ENCODE data around the gene TSPAN4. TPM values are rescaled to one million over a fixed set of nuclear protein-coding genes. Genes with fewer than 3 reads are reported as not detected.

Gene TSPAN4
- total RNA-seq, 1 experiment from 2014 or later, result 50.3 TPM

DNA sequence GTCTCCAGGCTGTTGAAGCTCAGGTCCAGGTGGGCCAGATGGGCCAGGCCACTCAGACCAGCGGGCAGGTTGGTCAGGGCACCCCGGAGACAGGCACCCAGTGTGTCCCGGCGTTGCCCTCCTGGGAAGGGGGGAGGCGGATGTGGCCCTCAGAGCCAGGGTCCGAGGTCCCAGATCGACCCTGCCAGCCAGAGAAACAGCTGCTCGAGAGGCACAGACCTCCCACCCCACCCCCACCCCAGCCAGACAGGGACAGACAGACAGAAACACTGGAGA, 39.2 kb upstream of the TSPAN4 start:
- H4K20me1 ChIP-seq (ENCODE audit: insufficient read depth), result no peaks in the 10 kb centered on the region
- no TSS peak for BruUV-seq (replicated peaks)
- POLR2A ChIA-PET, result no interaction called here
- DNase-seq (ENCODE audit: low read depth, low spot score), result no peak
- CTCF ChIA-PET, result no interaction called here
- no peak overlapping the region; the same call in 1 of the 2 replicates for H3K4me2 ChIP-seq (ENCODE audit: low read length)
- H3K9me2 ChIP-seq (ENCODE audit: insufficient read depth), result no peaks in the 10 kb centered on the region
- intact Hi-C loops (cut with micrococcal nuclease), result no loop called here
- no peak for TF ChIP-seq EZH2 (IDR thresholded peaks at IDR 0.05)
- TF ChIP-seq YY1 (IDR thresholded peaks at IDR 0.05; ENCODE audit: extremely low read depth, insufficient replicate concordance, low read depth, low read length), result no peak
- TF ChIP-seq, protein P1, sequence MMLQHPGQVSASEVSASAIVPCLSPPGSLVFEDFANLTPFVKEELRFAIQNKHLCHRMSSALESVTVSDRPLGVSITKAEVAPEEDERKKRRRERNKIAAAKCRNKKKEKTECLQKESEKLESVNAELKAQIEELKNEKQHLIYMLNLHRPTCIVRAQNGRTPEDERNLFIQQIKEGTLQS (IDR thresholded peaks at IDR 0.05), result no peak
- TF ChIP-seq JUND (IDR thresholded peaks at IDR 0.05), result no peak
- TF ChIP-seq ZNF274 (IDR thresholded peaks at IDR 0.05; ENCODE audit: low read depth, low read length), result no peak
- no peaks in the 10 kb centered on the region for H3K9me3 ChIP-seq (ENCODE audit: control insufficient read depth in 1 of 2, insufficient read depth in 1 of 2, low read depth in 1 of 2, low read length in 2 of 2)
- peaks cover 26 to 37% of the 10 kb centered on the region in 2 experiments for H3K4me1 ChIP-seq (ENCODE audit: control insufficient read depth in 1 of 2, insufficient read depth in 2 of 2, low read length in 2 of 2)
- no peak overlapping the region for H2AFZ ChIP-seq (ENCODE audit: low read depth, low read length, poor library complexity, severe bottlenecking)
- RAD21 ChIA-PET (ENCODE audit: low non-redundant PET in 1 of 2, low total read pairs in 2 of 2, uncharacterized antibody in 2 of 2, unreplicated experiment in 2 of 2), result no interaction called here
- no peak overlapping the region for H3K9ac ChIP-seq (ENCODE audit: low read length)
- H3K4me3 ChIP-seq (replicated peaks in 1 of 2; ENCODE audit: low read depth in 1 of 2, low read length in 2 of 2), result no peak overlapping the region; a peak in 1 of 4 replicates
- H3K27me3 ChIP-seq (ENCODE audit: insufficient read depth, low read length), result no peaks in the 10 kb centered on the region
- H3K79me2 ChIP-seq (ENCODE audit: insufficient read depth, low read length), result peaks cover 21% of the 10 kb centered on the region
- ATAC-seq, result no peak
- H3K27ac ChIP-seq (ENCODE audit: low read depth, low read length), result no peak overlapping the region; the same call in 1 of the 2 replicates
- peaks cover 0 to 9% of the 10 kb centered on the region in 2 experiments; a peak in 1 of 4 replicates for H3K36me3 ChIP-seq (ENCODE audit: control insufficient read depth in 1 of 2, insufficient read depth in 2 of 2, low read length in 2 of 2)

DNA sequence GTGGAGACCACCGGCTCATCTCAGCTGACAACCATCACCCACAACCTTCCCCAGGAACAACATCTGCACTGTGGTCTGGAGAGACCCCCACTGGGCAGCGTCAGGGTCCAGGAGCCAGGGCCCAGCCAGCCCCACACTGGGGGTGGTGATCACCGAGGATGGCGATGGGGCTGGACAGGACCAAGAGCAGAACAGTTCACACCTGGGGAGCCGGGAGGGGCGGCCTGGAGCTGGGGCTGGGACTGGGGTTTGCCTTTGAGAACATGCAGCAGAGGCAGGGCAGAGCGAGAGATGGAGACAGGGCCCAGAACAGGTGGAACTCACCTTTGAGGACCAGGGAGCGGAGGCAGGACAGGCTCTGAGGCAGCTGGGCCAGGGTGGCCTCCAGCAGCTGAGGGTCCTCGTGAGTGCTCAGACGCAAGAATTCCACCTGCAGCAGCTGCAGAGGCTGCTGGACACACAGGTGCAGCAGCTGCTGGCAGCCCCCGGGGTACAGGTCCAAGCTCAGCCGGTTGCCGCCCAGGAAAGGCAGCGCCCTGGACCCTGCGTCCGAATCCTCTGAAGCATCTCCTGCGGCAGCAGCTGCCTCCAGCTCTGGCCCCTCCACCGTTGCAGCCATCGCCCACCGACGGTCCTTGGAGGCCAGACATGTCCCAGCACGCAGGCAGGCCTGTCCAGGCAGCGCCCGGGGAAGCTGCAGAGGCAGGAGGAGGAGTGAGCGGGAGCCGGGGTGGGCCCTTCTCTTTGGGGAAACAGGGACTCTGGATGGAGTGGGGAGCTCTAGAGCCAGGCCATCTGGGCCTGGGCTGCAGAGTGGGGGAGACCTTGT, 38.7 kb upstream of the TSPAN4 start:
- Histone ChIP-seq H3K9me2 (ENCODE audit: insufficient read depth) (no peaks in the 10 kb centered on the region), H3K79me2 (ENCODE audit: insufficient read depth, low read length) (peaks cover 27% of the 10 kb centered on the region), H3K9me3 (ENCODE audit: control insufficient read depth in 1 of 2, insufficient read depth in 1 of 2, low read depth in 1 of 2, low read length in 2 of 2) (no peaks in the 10 kb centered on the region), H3K4me2 (ENCODE audit: low read length) (peak overlapping the region; percentile 87), H3K4me1 (ENCODE audit: control insufficient read depth in 1 of 2, insufficient read depth in 2 of 2, low read length in 2 of 2) (peaks cover 22 to 34% of the 10 kb centered on the region in 2 experiments), H3K27ac (ENCODE audit: low read depth, low read length) (peak overlapping the region; percentile 93), H4K20me1 (ENCODE audit: insufficient read depth) (no peaks in the 10 kb centered on the region), H3K36me3 (ENCODE audit: control insufficient read depth in 1 of 2, insufficient read depth in 2 of 2, low read length in 2 of 2) (peaks cover 0 to 9% of the 10 kb centered on the region in 2 experiments; a peak in 1 of 4 replicates), H2AFZ (ENCODE audit: low read depth, low read length, poor library complexity, severe bottlenecking) (no peak overlapping the region), H3K4me3 (replicated peaks in 1 of 2; ENCODE audit: low read depth in 1 of 2, low read length in 2 of 2) (peak overlapping the region; percentile 66 to 72), H3K9ac (ENCODE audit: low read length) (peak overlapping the region; percentile 83), H3K27me3 (ENCODE audit: insufficient read depth, low read length) (no peaks in the 10 kb centered on the region)
- ChIA-PET CTCF (no interaction called here), RAD21 (ENCODE audit: low non-redundant PET in 1 of 2, low total read pairs in 2 of 2, uncharacterized antibody in 2 of 2, unreplicated experiment in 2 of 2) (no interaction called here), POLR2A (interaction anchor here (1.5 kb wide), 1 partner anchor 31 kb away, joined by 3 read pairs; no protein-coding TSS in a partner anchor)
- intact Hi-C loops (cut with micrococcal nuclease), result no loop called here
- BruUV-seq (replicated peaks), result no TSS peak
- no peak for DNase-seq (ENCODE audit: low read depth, low spot score)
- TF ChIP-seq POLR2AphosphoS5 (IDR thresholded peaks at IDR 0.05; ENCODE audit: low read depth, low read length), result no peak
- TF ChIP-seq EGR1 (IDR thresholded peaks at IDR 0.05; ENCODE audit: low read depth), result no peak
- TF ChIP-seq, protein P2, sequence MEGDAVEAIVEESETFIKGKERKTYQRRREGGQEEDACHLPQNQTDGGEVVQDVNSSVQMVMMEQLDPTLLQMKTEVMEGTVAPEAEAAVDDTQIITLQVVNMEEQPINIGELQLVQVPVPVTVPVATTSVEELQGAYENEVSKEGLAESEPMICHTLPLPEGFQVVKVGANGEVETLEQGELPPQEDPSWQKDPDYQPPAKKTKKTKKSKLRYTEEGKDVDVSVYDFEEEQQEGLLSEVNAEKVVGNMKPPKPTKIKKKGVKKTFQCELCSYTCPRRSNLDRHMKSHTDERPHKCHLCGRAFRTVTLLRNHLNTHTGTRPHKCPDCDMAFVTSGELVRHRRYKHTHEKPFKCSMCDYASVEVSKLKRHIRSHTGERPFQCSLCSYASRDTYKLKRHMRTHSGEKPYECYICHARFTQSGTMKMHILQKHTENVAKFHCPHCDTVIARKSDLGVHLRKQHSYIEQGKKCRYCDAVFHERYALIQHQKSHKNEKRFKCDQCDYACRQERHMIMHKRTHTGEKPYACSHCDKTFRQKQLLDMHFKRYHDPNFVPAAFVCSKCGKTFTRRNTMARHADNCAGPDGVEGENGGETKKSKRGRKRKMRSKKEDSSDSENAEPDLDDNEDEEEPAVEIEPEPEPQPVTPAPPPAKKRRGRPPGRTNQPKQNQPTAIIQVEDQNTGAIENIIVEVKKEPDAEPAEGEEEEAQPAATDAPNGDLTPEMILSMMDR (IDR thresholded peaks at IDR 0.05 in 2 of 3, conservative IDR thresholded peaks at IDR 0.05 in 1 of 3; ENCODE audit: borderline replicate concordance in 1 of 3, insufficient read depth in 1 of 3, low read depth in 2 of 3, low read length in 2 of 3), result no peak
- no peak for TF ChIP-seq RAD21 (IDR thresholded peaks at IDR 0.05; ENCODE audit: low read depth)
- TF ChIP-seq, protein P3, sequence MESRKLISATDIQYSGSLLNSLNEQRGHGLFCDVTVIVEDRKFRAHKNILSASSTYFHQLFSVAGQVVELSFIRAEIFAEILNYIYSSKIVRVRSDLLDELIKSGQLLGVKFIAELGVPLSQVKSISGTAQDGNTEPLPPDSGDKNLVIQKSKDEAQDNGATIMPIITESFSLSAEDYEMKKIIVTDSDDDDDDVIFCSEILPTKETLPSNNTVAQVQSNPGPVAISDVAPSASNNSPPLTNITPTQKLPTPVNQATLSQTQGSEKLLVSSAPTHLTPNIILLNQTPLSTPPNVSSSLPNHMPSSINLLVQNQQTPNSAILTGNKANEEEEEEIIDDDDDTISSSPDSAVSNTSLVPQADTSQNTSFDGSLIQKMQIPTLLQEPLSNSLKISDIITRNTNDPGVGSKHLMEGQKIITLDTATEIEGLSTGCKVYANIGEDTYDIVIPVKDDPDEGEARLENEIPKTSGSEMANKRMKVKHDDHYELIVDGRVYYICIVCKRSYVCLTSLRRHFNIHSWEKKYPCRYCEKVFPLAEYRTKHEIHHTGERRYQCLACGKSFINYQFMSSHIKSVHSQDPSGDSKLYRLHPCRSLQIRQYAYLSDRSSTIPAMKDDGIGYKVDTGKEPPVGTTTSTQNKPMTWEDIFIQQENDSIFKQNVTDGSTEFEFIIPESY (IDR thresholded peaks at IDR 0.05; ENCODE audit: extremely low read depth, insufficient replicate concordance, low read length), result no peak
- no peak for TF ChIP-seq ELF1 (IDR thresholded peaks at IDR 0.05; ENCODE audit: borderline replicate concordance, low read depth)
- no peak for TF ChIP-seq JUND (IDR thresholded peaks at IDR 0.05)
- no peak for ATAC-seq

All from HCT116 (cell line).